Osteoblast (primary cell): ENCODE results near the gene OR51T1. TPM values are rescaled to one million over a fixed set of nuclear protein-coding genes. Genes with fewer than 3 reads are reported as not detected.

Experiments
- DNase-seq: peaks from one replicate; pipeline ENCODE4 v3.0.0; 2011; ENCODE audit warnings: low spot score, mixed read lengths; ENCODE audit not compliant: insufficient read length; ENCODE audit errors: missing footprints
- H2AFZ ChIP-seq: 2 replicates; pipeline ENCODE4 v1.6.0; 2011; ENCODE audit warnings: mild to moderate bottlenecking, low read length
- H3K27ac ChIP-seq: 2 replicates; pipeline ENCODE4 v1.5.1; 2011; ENCODE audit warnings: mild to moderate bottlenecking, low read depth, low read length, moderate library complexity
- H3K27me3 ChIP-seq: 2 replicates; pipeline ENCODE4 v1.6.0; 2012; ENCODE audit warnings: mild to moderate bottlenecking, control low read depth, inconsistent platforms, low read length, moderate library complexity; ENCODE audit not compliant: insufficient read depth
- H3K36me3 ChIP-seq: 2 replicates; pipeline ENCODE4 v1.5.1; 2011; ENCODE audit warnings: mild to moderate bottlenecking, low read length, control low read depth, moderate library complexity; ENCODE audit not compliant: insufficient read depth
- H3K4me1 ChIP-seq: 2 replicates; pipeline ENCODE4 v1.5.1; 2011; ENCODE audit warnings: mild to moderate bottlenecking, low read length, control low read depth, moderate library complexity; ENCODE audit not compliant: insufficient read depth
- H3K4me2 ChIP-seq: 2 replicates; pipeline ENCODE4 v1.6.0; 2011; ENCODE audit warnings: mild to moderate bottlenecking, low read length; ENCODE audit not compliant: insufficient read depth
- H3K4me3 ChIP-seq: fragments of 200-600 bp; sonication (generic); 3 replicates; pipeline ENCODE4 v1.5.1; 2012; ENCODE audit warnings: mild to moderate bottlenecking, low read length, inconsistent platforms; ENCODE audit not compliant: insufficient read depth
- H3K79me2 ChIP-seq: 2 replicates; pipeline ENCODE4 v1.6.0; 2012; ENCODE audit warnings: mild to moderate bottlenecking, low read length, control low read depth, inconsistent platforms; ENCODE audit not compliant: insufficient read depth
- H3K9me3 ChIP-seq: 2 replicates; pipeline ENCODE4 v1.5.1; 2011; ENCODE audit warnings: low read depth, low read length, control low read depth
- H4K20me1 ChIP-seq: 2 replicates; pipeline ENCODE4 v1.6.0; 2012; ENCODE audit warnings: mild to moderate bottlenecking, low read length, control low read depth; ENCODE audit not compliant: insufficient read depth
- total RNA-seq: library from RNA; depleted of rRNA; stranded (reverse); fragments of >200 nt; gene quantifications from 2 replicates; pipeline ENCODE4 v1.2.3, GENCODE V29; 2012
- TF ChIP-seq, protein P1 (sequence below): IDR thresholded peaks from 2 replicates; pipeline ENCODE4 v1.5.1; 2011; ENCODE audit warnings: mild to moderate bottlenecking, low read depth, low read length, moderate library complexity; ENCODE audit errors: extremely low read depth

Gene OR51T1
- total RNA-seq, 1 donor = not detected

DNA sequence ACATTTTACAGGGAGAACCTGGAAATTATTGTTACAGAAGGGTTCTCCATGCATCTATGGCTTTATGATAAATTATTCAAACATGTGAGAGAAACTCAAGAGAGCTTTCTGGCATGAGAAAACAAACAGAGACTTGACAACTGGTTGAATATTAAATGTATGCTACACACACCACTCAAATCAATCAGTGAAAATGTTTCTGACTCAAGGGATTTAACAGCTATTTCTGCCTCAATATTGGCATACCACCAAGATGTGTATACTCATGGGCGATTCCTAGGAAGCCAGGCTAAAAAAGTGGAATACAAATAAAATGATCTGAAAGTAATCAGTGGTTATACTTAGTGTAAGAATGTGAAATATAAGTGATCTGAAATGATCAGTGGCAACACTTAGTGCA, 15.8 kb upstream of the OR51T1 start:
- no peak for DNase-seq
- TF ChIP-seq, protein P1, sequence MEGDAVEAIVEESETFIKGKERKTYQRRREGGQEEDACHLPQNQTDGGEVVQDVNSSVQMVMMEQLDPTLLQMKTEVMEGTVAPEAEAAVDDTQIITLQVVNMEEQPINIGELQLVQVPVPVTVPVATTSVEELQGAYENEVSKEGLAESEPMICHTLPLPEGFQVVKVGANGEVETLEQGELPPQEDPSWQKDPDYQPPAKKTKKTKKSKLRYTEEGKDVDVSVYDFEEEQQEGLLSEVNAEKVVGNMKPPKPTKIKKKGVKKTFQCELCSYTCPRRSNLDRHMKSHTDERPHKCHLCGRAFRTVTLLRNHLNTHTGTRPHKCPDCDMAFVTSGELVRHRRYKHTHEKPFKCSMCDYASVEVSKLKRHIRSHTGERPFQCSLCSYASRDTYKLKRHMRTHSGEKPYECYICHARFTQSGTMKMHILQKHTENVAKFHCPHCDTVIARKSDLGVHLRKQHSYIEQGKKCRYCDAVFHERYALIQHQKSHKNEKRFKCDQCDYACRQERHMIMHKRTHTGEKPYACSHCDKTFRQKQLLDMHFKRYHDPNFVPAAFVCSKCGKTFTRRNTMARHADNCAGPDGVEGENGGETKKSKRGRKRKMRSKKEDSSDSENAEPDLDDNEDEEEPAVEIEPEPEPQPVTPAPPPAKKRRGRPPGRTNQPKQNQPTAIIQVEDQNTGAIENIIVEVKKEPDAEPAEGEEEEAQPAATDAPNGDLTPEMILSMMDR = no peak
- Histone ChIP-seq H2AFZ (no peak overlapping the region), H3K9me3 (no peaks in the 10 kb centered on the region), H3K79me2 (no peaks in the 10 kb centered on the region), H4K20me1 (no peaks in the 10 kb centered on the region), H3K27me3 (no peaks in the 10 kb centered on the region), H3K27ac (no peak overlapping the region), H3K4me3 (no peak overlapping the region), H3K4me2 (no peak overlapping the region), H3K36me3 (no peaks in the 10 kb centered on the region), H3K4me1 (no peaks in the 10 kb centered on the region)

DNA sequence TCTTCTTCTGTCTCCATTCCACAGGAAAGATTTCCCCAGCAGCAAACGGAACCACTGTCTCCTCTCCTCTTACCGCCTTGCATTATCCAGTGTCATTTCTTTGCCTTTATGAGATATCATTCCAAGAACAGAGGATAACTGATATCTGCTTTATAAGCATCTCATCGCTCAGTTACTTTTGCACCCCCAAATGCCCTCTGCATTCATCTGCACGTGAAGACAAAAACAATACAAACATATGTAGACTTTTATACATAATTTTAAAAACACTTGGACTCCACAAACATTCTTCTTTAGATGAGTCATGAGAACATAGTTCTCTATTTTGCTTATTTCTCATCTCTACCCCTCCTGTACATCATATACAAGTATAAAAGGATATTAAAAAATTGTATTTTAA, 512 bp upstream of the OR51T1 start:
- no peak overlapping the region for H3K4me2 ChIP-seq
- peak; percentile 29 for DNase-seq
- H2AFZ ChIP-seq = no peak overlapping the region

DNA sequence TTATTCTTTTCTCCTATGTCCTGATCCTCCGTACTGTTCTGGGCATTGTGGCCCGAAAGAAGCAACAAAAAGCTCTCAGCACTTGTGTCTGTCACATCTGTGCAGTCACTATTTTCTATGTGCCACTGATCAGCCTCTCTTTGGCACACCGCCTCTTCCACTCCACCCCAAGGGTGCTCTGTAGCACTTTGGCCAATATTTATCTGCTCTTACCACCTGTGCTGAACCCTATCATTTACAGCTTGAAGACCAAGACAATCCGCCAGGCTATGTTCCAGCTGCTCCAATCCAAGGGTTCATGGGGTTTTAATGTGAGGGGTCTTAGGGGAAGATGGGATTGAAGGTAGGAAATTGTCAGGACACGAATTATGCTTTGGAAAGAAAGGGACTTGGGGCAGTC, 843 bp downstream of the OR51T1 start:
- Histone ChIP-seq H2AFZ (no peak overlapping the region), H3K9me3 (no peaks in the 10 kb centered on the region), H3K27me3 (no peaks in the 10 kb centered on the region), H3K4me1 (peaks cover 5% of the 10 kb centered on the region), H3K27ac (no peak overlapping the region), H3K79me2 (no peaks in the 10 kb centered on the region), H4K20me1 (no peaks in the 10 kb centered on the region), H3K4me3 (no peak overlapping the region), H3K36me3 (no peaks in the 10 kb centered on the region), H3K4me2 (no peak overlapping the region)
- TF ChIP-seq, protein P1 = no peak
- no peak for DNase-seq

More for the DNA sequence above, 512 bp upstream of the OR51T1 start:
- Histone ChIP-seq H3K9me3 (no peaks in the 10 kb centered on the region), H4K20me1 (no peaks in the 10 kb centered on the region), H3K36me3 (no peaks in the 10 kb centered on the region), H3K79me2 (no peaks in the 10 kb centered on the region), H3K4me1 (peaks cover 5% of the 10 kb centered on the region), H3K27ac (no peak overlapping the region), H3K27me3 (no peaks in the 10 kb centered on the region), H3K4me3 (no peak overlapping the region)
- TF ChIP-seq, protein P1 = no peak

DNA sequence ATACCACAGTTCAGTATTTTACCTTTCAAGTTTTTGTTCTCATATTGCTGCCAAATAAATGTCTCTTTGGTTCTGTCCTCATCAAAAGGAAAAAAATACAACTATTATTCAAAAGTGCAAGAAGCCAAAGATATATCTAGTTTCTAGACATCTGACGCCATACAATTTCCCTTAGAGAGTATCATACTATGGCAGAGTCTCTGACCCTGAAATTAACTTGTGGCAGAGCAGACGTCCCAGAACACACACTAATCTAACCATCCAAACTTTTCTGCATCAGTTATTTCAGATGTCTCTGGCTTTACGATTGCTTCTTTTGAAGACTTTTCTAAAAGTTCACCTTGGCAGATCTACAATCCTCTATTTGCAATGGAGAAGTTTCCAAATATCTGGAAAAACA, 2.7 kb downstream of the OR51T1 start:
- Histone ChIP-seq H3K4me3 (no peak overlapping the region), H2AFZ (no peak overlapping the region), H3K27me3 (no peaks in the 10 kb centered on the region), H3K9me3 (no peaks in the 10 kb centered on the region), H3K79me2 (no peaks in the 10 kb centered on the region), H3K4me2 (no peak overlapping the region), H3K27ac (no peak overlapping the region), H3K36me3 (no peaks in the 10 kb centered on the region), H4K20me1 (no peaks in the 10 kb centered on the region), H3K4me1 (peaks cover 5% of the 10 kb centered on the region)
- no peak for DNase-seq
- TF ChIP-seq, protein P1 = no peak
